ENCODE measurements around the gene LOXL4. TPM values are rescaled to one million over a fixed set of nuclear protein-coding genes. Genes with fewer than 3 reads are reported as not detected.

LOXL4 gene
- polyA plus RNA-seq, 1 donor, result 4.0 TPM

- no peak for DNase-seq
- no peaks in the 10 kb centered on the region for H3K27me3 ChIP-seq (ENCODE audit: control insufficient read depth, insufficient read depth, low read length)
- WGBS (ENCODE audit: insufficient coverage, low lambda C conversion rate), result no CpG with 5 or more reads among the region's 16 CpGs
Observed at GRCh38 chr10:98257961-98258360, 10.0 kb downstream of the LOXL4 start.

GRCh38 chr10:98257198-98257597, 10.8 kb downstream of the LOXL4 start:
- Histone ChIP-seq H3K9me3 (ENCODE audit: control insufficient read depth, low read depth, low read length) (no peaks in the 10 kb centered on the region), H3K4me3 (ENCODE audit: low read length) (no peak overlapping the region), H3K27ac (ENCODE audit: low read length) (no peak overlapping the region), H3K36me3 (ENCODE audit: control insufficient read depth, insufficient read depth, low read length) (peaks cover 8% of the 10 kb centered on the region), H3K4me1 (ENCODE audit: control insufficient read depth, insufficient read depth, low read length) (peaks cover 4% of the 10 kb centered on the region), H3K27me3 (ENCODE audit: control insufficient read depth, insufficient read depth, low read length) (no peaks in the 10 kb centered on the region)
- no CpG with 5 or more reads among the region's 12 CpGs for WGBS (ENCODE audit: insufficient coverage, low lambda C conversion rate)
- DNase-seq, result no peak

More at GRCh38 chr10:98257961-98258360, 10.0 kb downstream of the LOXL4 start:
- no peak overlapping the region for H3K4me3 ChIP-seq (ENCODE audit: low read length)
- H3K27ac ChIP-seq (ENCODE audit: low read length), result no peak overlapping the region
- peaks cover 3% of the 10 kb centered on the region for H3K9me3 ChIP-seq (ENCODE audit: control insufficient read depth, low read depth, low read length)
- peaks cover 3% of the 10 kb centered on the region for H3K36me3 ChIP-seq (ENCODE audit: control insufficient read depth, insufficient read depth, low read length)
- H3K4me1 ChIP-seq (ENCODE audit: control insufficient read depth, insufficient read depth, low read length), result peaks cover 4% of the 10 kb centered on the region

- no peaks in the 10 kb centered on the region for H3K9me3 ChIP-seq (ENCODE audit: control insufficient read depth, low read depth, low read length)
- DNase-seq, result no peak
- H3K4me1 ChIP-seq (ENCODE audit: control insufficient read depth, insufficient read depth, low read length), result peaks cover 4% of the 10 kb centered on the region
- no peaks in the 10 kb centered on the region for H3K27me3 ChIP-seq (ENCODE audit: control insufficient read depth, insufficient read depth, low read length)
- WGBS (ENCODE audit: insufficient coverage, low lambda C conversion rate), result no CpG with 5 or more reads among the region's 11 CpGs
- no peak overlapping the region for H3K27ac ChIP-seq (ENCODE audit: low read length)
- peaks cover 12% of the 10 kb centered on the region for H3K36me3 ChIP-seq (ENCODE audit: control insufficient read depth, insufficient read depth, low read length)
- no peak overlapping the region for H3K4me3 ChIP-seq (ENCODE audit: low read length)
Observed at GRCh38 chr10:98256692-98257091, 11.3 kb downstream of the LOXL4 start.

GRCh38 chr10:98255146-98255877, 12.7 kb downstream of the LOXL4 start:
- no peak overlapping the region for H3K4me3 ChIP-seq (ENCODE audit: low read length)
- H3K36me3 ChIP-seq (ENCODE audit: control insufficient read depth, insufficient read depth, low read length), result peaks cover 23% of the 10 kb centered on the region
- H3K27me3 ChIP-seq (ENCODE audit: control insufficient read depth, insufficient read depth, low read length), result no peaks in the 10 kb centered on the region
- no peak overlapping the region for H3K27ac ChIP-seq (ENCODE audit: low read length)
- 95% methylated on average over 4 of the region's 17 CpGs for WGBS (ENCODE audit: insufficient coverage, low lambda C conversion rate)
- no peaks in the 10 kb centered on the region for H3K9me3 ChIP-seq (ENCODE audit: control insufficient read depth, low read depth, low read length)
- H3K4me1 ChIP-seq (ENCODE audit: control insufficient read depth, insufficient read depth, low read length), result peaks cover 4% of the 10 kb centered on the region
- DNase-seq, result no peak

GRCh38 chr10:98254234-98254974, 13.6 kb downstream of the LOXL4 start:
- Histone ChIP-seq H3K27me3 (ENCODE audit: control insufficient read depth, insufficient read depth, low read length) (no peaks in the 10 kb centered on the region), H3K9me3 (ENCODE audit: control insufficient read depth, low read depth, low read length) (no peaks in the 10 kb centered on the region), H3K4me3 (ENCODE audit: low read length) (no peak overlapping the region), H3K4me1 (ENCODE audit: control insufficient read depth, insufficient read depth, low read length) (no peaks in the 10 kb centered on the region), H3K36me3 (ENCODE audit: control insufficient read depth, insufficient read depth, low read length) (peaks cover 29% of the 10 kb centered on the region), H3K27ac (ENCODE audit: low read length) (no peak overlapping the region)
- 90% methylated on average over 1 of the region's 10 CpGs for WGBS (ENCODE audit: insufficient coverage, low lambda C conversion rate)
- DNase-seq, result no peak

GRCh38 chr10:98253499-98253898, 14.5 kb downstream of the LOXL4 start:
- Histone ChIP-seq H3K4me3 (ENCODE audit: low read length) (no peak overlapping the region), H3K27me3 (ENCODE audit: control insufficient read depth, insufficient read depth, low read length) (no peaks in the 10 kb centered on the region), H3K27ac (ENCODE audit: low read length) (no peak overlapping the region), H3K4me1 (ENCODE audit: control insufficient read depth, insufficient read depth, low read length) (no peaks in the 10 kb centered on the region), H3K9me3 (ENCODE audit: control insufficient read depth, low read depth, low read length) (no peaks in the 10 kb centered on the region), H3K36me3 (ENCODE audit: control insufficient read depth, insufficient read depth, low read length) (peaks cover 35% of the 10 kb centered on the region)
- WGBS (ENCODE audit: insufficient coverage, low lambda C conversion rate), result no CpG with 5 or more reads among the region's 17 CpGs
- no peak for DNase-seq

- no peak for DNase-seq
- no peak overlapping the region for H3K27ac ChIP-seq (ENCODE audit: low read length)
- peaks cover 45% of the 10 kb centered on the region for H3K36me3 ChIP-seq (ENCODE audit: control insufficient read depth, insufficient read depth, low read length)
- H3K27me3 ChIP-seq (ENCODE audit: control insufficient read depth, insufficient read depth, low read length), result no peaks in the 10 kb centered on the region
- no CpG with 5 or more reads among the region's 7 CpGs for WGBS (ENCODE audit: insufficient coverage, low lambda C conversion rate)
- no peak overlapping the region for H3K4me3 ChIP-seq (ENCODE audit: low read length)
- no peaks in the 10 kb centered on the region for H3K9me3 ChIP-seq (ENCODE audit: control insufficient read depth, low read depth, low read length)
- H3K4me1 ChIP-seq (ENCODE audit: control insufficient read depth, insufficient read depth, low read length), result no peaks in the 10 kb centered on the region
Observed at GRCh38 chr10:98252464-98252863, 15.5 kb downstream of the LOXL4 start.

- H3K27ac ChIP-seq (ENCODE audit: low read length), result no peak overlapping the region
- H3K4me1 ChIP-seq (ENCODE audit: control insufficient read depth, insufficient read depth, low read length), result no peaks in the 10 kb centered on the region
- H3K9me3 ChIP-seq (ENCODE audit: control insufficient read depth, low read depth, low read length), result no peaks in the 10 kb centered on the region
- no CpG with 5 or more reads among the region's 8 CpGs for WGBS (ENCODE audit: insufficient coverage, low lambda C conversion rate)
- H3K27me3 ChIP-seq (ENCODE audit: control insufficient read depth, insufficient read depth, low read length), result no peaks in the 10 kb centered on the region
- H3K4me3 ChIP-seq (ENCODE audit: low read length), result no peak overlapping the region
- H3K36me3 ChIP-seq (ENCODE audit: control insufficient read depth, insufficient read depth, low read length), result peaks cover 51% of the 10 kb centered on the region
- no peak for DNase-seq
Observed at GRCh38 chr10:98251399-98251798, 16.6 kb downstream of the LOXL4 start.

GRCh38 chr10:98249134-98249533, 18.9 kb downstream of the LOXL4 start:
- no peak overlapping the region for H3K4me3 ChIP-seq (ENCODE audit: low read length)
- no CpG with 5 or more reads among the region's 3 CpGs for WGBS (ENCODE audit: insufficient coverage, low lambda C conversion rate)
- H3K27ac ChIP-seq (ENCODE audit: low read length), result no peak overlapping the region
- H3K9me3 ChIP-seq (ENCODE audit: control insufficient read depth, low read depth, low read length), result no peaks in the 10 kb centered on the region
- DNase-seq, result no peak
- peaks cover 63% of the 10 kb centered on the region for H3K36me3 ChIP-seq (ENCODE audit: control insufficient read depth, insufficient read depth, low read length)
- H3K27me3 ChIP-seq (ENCODE audit: control insufficient read depth, insufficient read depth, low read length), result no peaks in the 10 kb centered on the region
- no peaks in the 10 kb centered on the region for H3K4me1 ChIP-seq (ENCODE audit: control insufficient read depth, insufficient read depth, low read length)

GRCh38 chr10:98248018-98248417, 20.0 kb downstream of the LOXL4 start:
- H3K36me3 ChIP-seq (ENCODE audit: control insufficient read depth, insufficient read depth, low read length), result peaks cover 65% of the 10 kb centered on the region

More at GRCh38 chr10:98248018-98248417, 20.0 kb downstream of the LOXL4 start:
- WGBS (ENCODE audit: insufficient coverage, low lambda C conversion rate), result no CpG with 5 or more reads among the region's 4 CpGs
- Histone ChIP-seq H3K27ac (ENCODE audit: low read length) (no peak overlapping the region), H3K4me1 (ENCODE audit: control insufficient read depth, insufficient read depth, low read length) (no peaks in the 10 kb centered on the region), H3K9me3 (ENCODE audit: control insufficient read depth, low read depth, low read length) (no peaks in the 10 kb centered on the region), H3K27me3 (ENCODE audit: control insufficient read depth, insufficient read depth, low read length) (no peaks in the 10 kb centered on the region), H3K4me3 (ENCODE audit: low read length) (no peak overlapping the region)
- DNase-seq, result no peak

Data from large intestine (tissue), 3 donors.